Esophagus squamous epithelium (tissue), 5 donors: Measurements from ENCODE around the gene CHPF2. TPM values are rescaled to one million over a fixed set of nuclear protein-coding genes. Genes with fewer than 3 reads are reported as not detected.

Experiments
- DNase-seq: peaks from one replicate; lab custom pipeline; 2025; lab: John Stamatoyannopoulos, UW
- H3K27ac ChIP-seq, 4 donors: fragments of 200-600 bp; sonication (generic); one replicate each; pipeline ENCODE4 v1.5.1; 2016 to 2019; ENCODE audit warnings: mild to moderate bottlenecking in 1 of 4
- H3K27me3 ChIP-seq, 4 donors: fragments of 200-600 bp; sonication (generic); 1 replicate in 3 of 4; 2 replicates in 1 of 4; pipeline versions ENCODE4 v1.5.1 to v1.6.0; 2017 to 2021; ENCODE audit warnings: antibody characterized with exemption in 1 of 4
- H3K36me3 ChIP-seq, 3 donors: fragments of 200-600 bp; sonication (generic); one replicate each; pipeline ENCODE4 v1.5.1; 2016 to 2019
- H3K4me1 ChIP-seq, 3 donors: fragments of 200-600 bp; sonication (generic); one replicate each; pipeline ENCODE4 v1.5.1; 2017 to 2019
- H3K4me3 ChIP-seq, 4 donors: fragments of 200-600 bp; sonication (generic); 1 replicate in 3 of 4; 2 replicates in 1 of 4; pipeline ENCODE4 v1.5.1; 2016 to 2019; ENCODE audit warnings: mild to moderate bottlenecking in 2 of 4, moderate library complexity in 1 of 4
- H3K9me3 ChIP-seq, 3 donors: fragments of 200-600 bp; sonication (generic); one replicate each; pipeline ENCODE4 v1.5.1; 2016 to 2019
- POLR2A ChIP-seq, 4 donors: fragments of 450-650 bp; IDR thresholded peaks; one replicate each; pipeline ENCODE4 v1.6.1; 2017; ENCODE audit warnings: antibody characterized with exemption in 4 of 4, mild to moderate bottlenecking in 4 of 4, moderate library complexity in 3 of 4
- WGBS, 2 donors: methylation state at CpG; one replicate each; pipeline ENCODE4 v1.1.5; 2018; 5-methylcytosine and 5-hydroxymethylcytosine counted together
- intact Hi-C: fragments of 100-400 bp; cut with DNase I; formaldehyde crosslinking; loops from one replicate; pipeline ENCODE4 v1.15.0; 2022
- total RNA-seq, 4 donors: library from RNA; depleted of rRNA; stranded (reverse); fragments of >200 nt; gene quantifications; one replicate each; pipeline ENCODE4 v1.1.0, GENCODE V29; 2016
- TF ChIP-seq, protein P1 (sequence below), 6 experiments: fragments of 450-650 bp in 4 of 6; fragments of 200-600 bp in 2 of 6; sonication (generic) in 2 of 6; IDR thresholded peaks; one replicate each; pipeline ENCODE4 v1.5.1; 2016 to 2019; ENCODE audit warnings: antibody characterized with exemption in 6 of 6, mild to moderate bottlenecking in 4 of 6, moderate library complexity in 4 of 6
- donor health status: DM: yes; HTN: yes; CAD: no.

Gene CHPF2
- total RNA-seq, 4 donors from 2014 or later: 21.8 to 23.5 (median 22.3) TPM

DNA sequence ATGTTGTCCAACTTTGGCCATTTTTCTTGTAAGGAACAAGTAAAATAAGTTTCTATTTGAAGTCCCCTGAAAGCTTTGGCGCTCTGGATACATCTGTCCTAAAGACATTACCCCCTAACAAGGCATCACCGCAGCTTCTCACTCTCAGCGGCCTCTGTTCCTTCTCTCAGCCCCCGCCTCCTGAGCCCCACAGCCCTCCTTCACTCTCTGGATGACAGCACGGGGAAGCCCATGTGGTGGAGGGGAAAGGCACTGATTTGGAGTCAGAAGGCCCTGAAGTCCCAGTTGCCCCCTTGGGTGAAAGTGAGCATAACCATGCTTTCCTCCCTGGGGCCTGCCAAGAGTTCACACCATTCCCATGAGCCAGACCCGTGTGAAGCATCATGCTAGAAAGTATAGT lies 26.6 kb upstream of the CHPF2 start:
- Histone ChIP-seq H3K4me1 (no peaks in the 10 kb centered on the region), H3K36me3 (no peaks in the 10 kb centered on the region), H3K4me3 (no peak overlapping the region), H3K9me3 (no peaks in the 10 kb centered on the region), H3K27me3 (peaks cover 0 to 37% (median 0%) of the 10 kb centered on the region in 4 donors), H3K27ac (no peak overlapping the region)
- no peak for DNase-seq
- intact Hi-C loops: no loop called here
- 56 to 65% methylated on average over 5 of the region's 6 CpGs for WGBS, 2 donors
- TF ChIP-seq, protein P1, sequence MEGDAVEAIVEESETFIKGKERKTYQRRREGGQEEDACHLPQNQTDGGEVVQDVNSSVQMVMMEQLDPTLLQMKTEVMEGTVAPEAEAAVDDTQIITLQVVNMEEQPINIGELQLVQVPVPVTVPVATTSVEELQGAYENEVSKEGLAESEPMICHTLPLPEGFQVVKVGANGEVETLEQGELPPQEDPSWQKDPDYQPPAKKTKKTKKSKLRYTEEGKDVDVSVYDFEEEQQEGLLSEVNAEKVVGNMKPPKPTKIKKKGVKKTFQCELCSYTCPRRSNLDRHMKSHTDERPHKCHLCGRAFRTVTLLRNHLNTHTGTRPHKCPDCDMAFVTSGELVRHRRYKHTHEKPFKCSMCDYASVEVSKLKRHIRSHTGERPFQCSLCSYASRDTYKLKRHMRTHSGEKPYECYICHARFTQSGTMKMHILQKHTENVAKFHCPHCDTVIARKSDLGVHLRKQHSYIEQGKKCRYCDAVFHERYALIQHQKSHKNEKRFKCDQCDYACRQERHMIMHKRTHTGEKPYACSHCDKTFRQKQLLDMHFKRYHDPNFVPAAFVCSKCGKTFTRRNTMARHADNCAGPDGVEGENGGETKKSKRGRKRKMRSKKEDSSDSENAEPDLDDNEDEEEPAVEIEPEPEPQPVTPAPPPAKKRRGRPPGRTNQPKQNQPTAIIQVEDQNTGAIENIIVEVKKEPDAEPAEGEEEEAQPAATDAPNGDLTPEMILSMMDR (IDR thresholded peaks at IDR 0.05): no peak
- TF ChIP-seq POLR2A (IDR thresholded peaks at IDR 0.05): no peak

DNA sequence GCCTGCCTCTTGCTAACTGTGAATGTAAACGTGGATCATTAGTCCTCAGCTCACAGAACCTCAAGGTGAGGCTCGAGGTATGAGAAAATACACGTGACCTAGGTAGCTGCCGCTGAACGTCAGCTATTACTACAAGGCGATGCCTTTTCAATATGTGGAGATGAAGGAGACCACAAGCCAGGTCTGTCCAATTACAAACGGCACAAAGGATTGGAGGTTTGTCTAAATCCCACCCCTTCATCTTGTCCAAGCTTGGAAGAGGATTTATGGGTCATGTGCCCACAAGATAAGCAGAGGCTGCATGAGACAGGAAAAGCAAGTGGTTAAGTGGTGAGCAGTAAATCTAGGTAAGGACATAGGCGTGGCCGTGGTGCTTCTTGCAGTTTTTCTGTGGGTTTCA lies 25.4 kb upstream of the CHPF2 start:
- Histone ChIP-seq H3K9me3 (no peaks in the 10 kb centered on the region), H3K27me3 (peaks cover 0 to 37% (median 0%) of the 10 kb centered on the region in 4 donors), H3K27ac (no peak overlapping the region), H3K4me3 (no peak overlapping the region), H3K36me3 (peaks cover 0 to 2% (median 0%) of the 10 kb centered on the region in 3 donors), H3K4me1 (no peaks in the 10 kb centered on the region)
- 44 to 58% methylated on average over 5 to 8 of the region's 9 CpGs for WGBS, 2 donors
- TF ChIP-seq, protein P1 (IDR thresholded peaks at IDR 0.05): no peak
- no peak for TF ChIP-seq POLR2A (IDR thresholded peaks at IDR 0.05)
- intact Hi-C loops: no loop called here
- DNase-seq: no peak

DNA sequence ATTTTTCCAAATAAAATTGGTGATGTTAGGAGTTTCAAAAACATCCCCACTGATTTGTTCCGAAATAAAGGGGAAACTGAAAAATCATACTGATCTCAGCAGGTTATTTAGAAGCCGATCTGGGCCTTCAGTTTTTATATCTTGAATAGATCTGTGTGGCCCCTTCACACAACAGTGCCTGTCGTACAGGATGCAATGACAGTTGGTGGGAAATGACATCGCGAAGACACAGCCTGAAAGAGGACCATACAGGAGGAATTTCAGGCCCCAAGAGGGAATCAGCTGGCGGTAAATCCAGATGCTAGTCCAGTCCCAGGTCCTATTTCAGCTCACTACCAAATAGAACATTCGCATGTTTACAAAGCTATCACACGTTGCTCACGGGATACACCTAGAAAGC lies 25.0 kb upstream of the CHPF2 start:
- intact Hi-C loops: no loop called here
- 60 to 63% methylated on average over 9 of the region's 9 CpGs for WGBS, 2 donors
- TF ChIP-seq, protein P1 (IDR thresholded peaks at IDR 0.05): no peak
- TF ChIP-seq POLR2A (IDR thresholded peaks at IDR 0.05): no peak

DNA sequence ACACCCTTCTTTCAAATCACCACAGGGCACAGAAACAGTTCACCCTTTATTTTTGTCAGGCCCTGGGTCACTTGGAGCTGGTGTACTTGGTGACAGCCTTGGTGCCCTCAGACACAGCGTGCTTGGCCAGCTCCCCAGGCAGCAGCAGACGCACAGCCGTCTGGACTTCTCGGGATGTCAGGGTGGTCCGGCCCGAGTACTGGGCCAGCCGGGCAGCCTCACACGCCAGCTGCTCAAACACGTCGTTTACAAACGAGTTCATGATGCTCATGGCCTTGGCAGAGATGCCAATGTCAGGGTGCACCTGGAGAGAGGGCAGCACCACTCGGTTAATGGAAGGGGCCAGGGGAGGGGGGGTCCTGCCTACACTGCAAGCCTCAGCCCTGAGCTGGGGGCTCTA lies 24.5 kb upstream of the CHPF2 start:
- WGBS, 2 donors: no CpG with 5 or more reads among the region's 12 CpGs
- intact Hi-C loops: no loop called here
- Histone ChIP-seq H3K27me3 (peaks cover 0 to 37% (median 0%) of the 10 kb centered on the region in 4 donors), H3K9me3 (no peaks in the 10 kb centered on the region), H3K4me1 (no peaks in the 10 kb centered on the region), H3K27ac (no peak overlapping the region), H3K36me3 (peaks cover 0 to 11% (median 0%) of the 10 kb centered on the region in 3 donors), H3K4me3 (no peak overlapping the region)
- no peak for DNase-seq
- TF ChIP-seq, protein P1 (IDR thresholded peaks at IDR 0.05): no peak
- TF ChIP-seq POLR2A (IDR thresholded peaks at IDR 0.05): no peak

More for the DNA sequence above, 25.0 kb upstream of the CHPF2 start:
- Histone ChIP-seq H3K36me3 (peaks cover 0 to 6% (median 0%) of the 10 kb centered on the region in 3 donors), H3K27me3 (peaks cover 0 to 37% (median 0%) of the 10 kb centered on the region in 4 donors), H3K27ac (no peak overlapping the region), H3K9me3 (no peaks in the 10 kb centered on the region), H3K4me3 (no peak overlapping the region), H3K4me1 (no peaks in the 10 kb centered on the region)
- DNase-seq: no peak

DNA sequence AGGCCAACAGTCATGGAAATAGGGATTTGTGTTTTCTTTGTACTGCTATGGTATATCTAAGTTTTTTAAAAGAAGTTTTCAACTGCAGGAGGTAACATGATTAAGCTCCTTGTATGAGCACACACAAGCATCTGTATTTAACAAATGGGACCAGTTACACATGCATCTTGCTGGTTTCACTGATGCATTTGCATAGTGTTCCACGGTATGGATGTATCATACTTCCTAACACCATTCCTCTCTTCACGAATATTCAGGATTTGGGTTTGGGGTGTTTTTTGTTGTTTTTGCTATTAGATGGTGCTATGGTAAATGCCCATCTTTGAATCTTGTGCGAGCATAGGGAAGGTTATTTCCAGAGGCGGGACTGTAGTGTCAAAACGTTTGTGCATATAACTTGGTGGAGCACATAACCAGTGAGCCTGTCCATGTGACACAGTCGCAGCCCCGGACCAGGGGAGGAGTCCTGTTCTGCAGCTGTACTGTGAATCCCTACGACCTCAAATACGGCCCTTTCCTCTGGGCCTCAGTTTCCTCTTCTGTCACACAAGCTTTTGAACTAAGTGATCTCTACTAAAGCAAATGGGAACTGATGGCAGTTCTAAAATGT lies 23.9 kb upstream of the CHPF2 start:
- TF ChIP-seq, protein P1 (IDR thresholded peaks at IDR 0.05): no peak
- no peak for TF ChIP-seq POLR2A (IDR thresholded peaks at IDR 0.05)
- intact Hi-C loops: no loop called here
- no peaks in the 10 kb centered on the region for H3K4me1 ChIP-seq
- H3K27ac ChIP-seq: no peak overlapping the region
- H3K36me3 ChIP-seq: peaks cover 0 to 17% (median 0%) of the 10 kb centered on the region in 3 donors
- no peaks in the 10 kb centered on the region for H3K9me3 ChIP-seq
- 70 to 79% methylated on average over 9 of the region's 9 CpGs for WGBS, 2 donors
- H3K27me3 ChIP-seq: peaks cover 0 to 34% (median 0%) of the 10 kb centered on the region in 4 donors
- DNase-seq: no peak
- no peak overlapping the region for H3K4me3 ChIP-seq
